Stomach smooth muscle (tissue), 2 donors: ENCODE measurements around the gene IRAK3.

Source experiments
- H3K27ac ChIP-seq: one replicate; pipeline ENCODE4 v1.7.0; 2013; ENCODE audit warnings: mild to moderate bottlenecking, low read length, inconsistent platforms
- H3K27me3 ChIP-seq, 2 donors: one replicate each; pipeline ENCODE4 v1.7.0; 2013; ENCODE audit warnings: low read length in 2 of 2; ENCODE audit not compliant: insufficient read depth in 2 of 2, control insufficient read depth in 1 of 2
- H3K36me3 ChIP-seq, 2 donors: one replicate each; pipeline ENCODE4 v1.7.0; 2013; ENCODE audit warnings: low read length in 2 of 2; ENCODE audit not compliant: control insufficient read depth in 2 of 2, insufficient read depth in 2 of 2
- H3K4me1 ChIP-seq: one replicate; pipeline ENCODE4 v1.7.0; 2013; ENCODE audit warnings: low read length; ENCODE audit not compliant: control insufficient read depth, insufficient read depth
- H3K4me3 ChIP-seq, 2 donors: one replicate each; pipeline ENCODE4 v1.7.0; 2013; ENCODE audit warnings: low read length in 2 of 2
- H3K9ac ChIP-seq, 2 donors: one replicate each; pipeline ENCODE4 v1.7.0; 2013; ENCODE audit warnings: low read length in 2 of 2, mild to moderate bottlenecking in 1 of 2
- H3K9me3 ChIP-seq, 2 donors: one replicate each; pipeline ENCODE4 v1.7.0; 2013; ENCODE audit warnings: low read length in 2 of 2; ENCODE audit not compliant: control insufficient read depth in 2 of 2
- donor health status: healthy.
- donor health status: Pancreatic carcinoma.

The IRAK3 gene

DNA sequence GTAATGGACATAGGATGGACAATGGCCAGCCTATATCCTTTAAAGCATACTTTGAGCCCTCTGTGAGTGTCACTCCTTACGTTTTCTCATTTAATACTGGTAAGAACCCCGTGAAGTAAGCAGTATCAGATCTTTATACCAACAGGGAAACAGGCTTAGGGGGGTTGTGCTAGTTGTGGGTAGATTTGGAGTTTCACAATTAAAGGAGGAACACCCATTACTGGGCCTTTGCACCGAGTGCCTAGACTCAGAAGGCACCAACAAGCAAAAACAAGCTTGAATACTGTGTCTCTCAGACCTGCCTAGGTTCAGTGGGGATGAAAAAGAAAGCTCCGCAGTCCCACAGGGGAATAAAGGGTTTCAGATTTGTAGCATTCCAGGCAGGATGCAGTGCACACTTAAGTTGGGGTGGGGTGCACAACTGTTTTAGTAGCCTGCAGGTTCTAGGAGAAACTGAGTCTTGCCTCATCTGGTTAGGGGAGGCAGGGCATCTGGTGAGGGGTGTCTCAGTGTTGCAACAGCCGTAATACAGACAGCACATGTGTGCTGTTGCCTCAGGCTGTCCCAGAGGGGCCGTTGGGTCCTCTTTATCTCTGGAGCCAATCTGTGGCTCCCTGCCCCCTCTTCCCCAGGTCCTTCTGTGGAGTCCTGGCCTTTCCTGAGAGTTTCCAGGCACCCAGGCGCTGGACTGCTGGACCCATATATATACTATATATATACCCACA is 51.2 kb downstream of the IRAK3 start:
- Histone ChIP-seq H3K4me1 (no peaks in the 10 kb centered on the region), H3K27ac (no peak overlapping the region), H3K36me3 (no peaks in the 10 kb centered on the region)

GRCh38 chr12:66241061-66242043 is 52.3 kb downstream of the IRAK3 start:
- Histone ChIP-seq H3K36me3 (no peaks in the 10 kb centered on the region), H3K4me3 (no peak overlapping the region), H3K27ac (no peak overlapping the region), H3K27me3 (peaks cover 3 to 4% of the 10 kb centered on the region in 2 donors), H3K9ac (no peak overlapping the region), H3K4me1 (no peaks in the 10 kb centered on the region), H3K9me3 (no peaks in the 10 kb centered on the region)

More for the DNA sequence above, 51.2 kb downstream of the IRAK3 start:
- no peaks in the 10 kb centered on the region for H3K9me3 ChIP-seq
- peaks cover 3 to 4% of the 10 kb centered on the region in 2 donors for H3K27me3 ChIP-seq
- H3K4me3 ChIP-seq: no peak overlapping the region
- no peak overlapping the region for H3K9ac ChIP-seq

- Histone ChIP-seq H3K27ac (no peak overlapping the region), H3K9me3 (no peaks in the 10 kb centered on the region)
Observed at GRCh38 chr12:66242311-66242710, 53.3 kb downstream of the IRAK3 start.

DNA sequence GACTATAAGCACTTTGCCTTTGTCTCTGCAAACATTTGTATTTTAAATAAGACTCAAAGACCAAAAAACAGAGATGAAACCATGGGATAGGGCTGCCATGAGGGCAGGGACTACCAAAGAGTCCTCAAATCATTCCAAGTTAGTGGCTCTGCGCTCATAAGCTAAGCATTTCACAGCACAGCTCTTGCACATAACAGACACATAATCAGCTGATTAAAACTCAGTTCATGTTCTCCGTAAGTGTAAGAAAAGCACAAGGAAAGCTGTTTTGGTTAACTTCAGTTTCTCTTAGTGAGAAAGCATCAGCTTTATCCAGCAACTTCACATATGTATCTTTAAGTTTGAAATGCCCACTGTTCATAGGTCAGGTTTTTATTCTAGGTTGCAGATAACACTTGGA is 54.9 kb downstream of the IRAK3 start:
- Histone ChIP-seq H3K4me1 (no peaks in the 10 kb centered on the region), H3K4me3 (no peak overlapping the region), H3K27me3 (no peaks in the 10 kb centered on the region), H3K9ac (no peak overlapping the region), H3K9me3 (no peaks in the 10 kb centered on the region), H3K27ac (no peak overlapping the region), H3K36me3 (no peaks in the 10 kb centered on the region)

More at GRCh38 chr12:66242311-66242710, 53.3 kb downstream of the IRAK3 start:
- H3K36me3 ChIP-seq: no peaks in the 10 kb centered on the region
- H3K27me3 ChIP-seq: peaks cover 0 to 3% of the 10 kb centered on the region in 2 donors
- H3K9ac ChIP-seq: no peak overlapping the region
- no peaks in the 10 kb centered on the region for H3K4me1 ChIP-seq
- no peak overlapping the region for H3K4me3 ChIP-seq

DNA sequence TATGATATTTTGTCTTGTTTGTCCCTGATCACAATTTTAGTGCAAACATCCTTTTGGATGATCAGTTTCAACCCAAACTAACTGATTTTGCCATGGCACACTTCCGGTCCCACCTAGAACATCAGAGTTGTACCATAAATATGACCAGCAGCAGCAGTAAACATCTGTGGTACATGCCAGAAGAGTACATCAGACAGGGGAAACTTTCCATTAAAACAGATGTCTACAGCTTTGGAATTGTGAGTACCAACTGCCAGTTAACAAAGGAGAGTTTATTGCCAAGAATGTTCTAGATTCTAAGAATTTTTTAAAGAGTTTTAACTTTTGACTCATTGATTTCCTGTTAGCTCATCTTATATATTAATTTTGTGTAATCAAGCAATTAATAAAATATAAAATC is 55.4 kb downstream of the IRAK3 start:
- Histone ChIP-seq H3K27ac (no peak overlapping the region), H3K9ac (no peak overlapping the region), H3K27me3 (no peaks in the 10 kb centered on the region), H3K4me3 (no peak overlapping the region), H3K36me3 (no peaks in the 10 kb centered on the region), H3K4me1 (no peaks in the 10 kb centered on the region), H3K9me3 (no peaks in the 10 kb centered on the region)

GRCh38 chr12:66247741-66248140 is 58.7 kb downstream of the IRAK3 start:
- no peak overlapping the region for H3K9ac ChIP-seq
- no peaks in the 10 kb centered on the region for H3K36me3 ChIP-seq
- H3K27me3 ChIP-seq: no peaks in the 10 kb centered on the region
- no peak overlapping the region for H3K4me3 ChIP-seq
- H3K9me3 ChIP-seq: no peaks in the 10 kb centered on the region
- no peaks in the 10 kb centered on the region for H3K4me1 ChIP-seq
- no peak overlapping the region for H3K27ac ChIP-seq

GRCh38 chr12:66251049-66251448 is 62.0 kb downstream of the IRAK3 start:
- no peaks in the 10 kb centered on the region for H3K36me3 ChIP-seq
- H3K4me3 ChIP-seq: no peak overlapping the region
- H3K27me3 ChIP-seq: no peaks in the 10 kb centered on the region
- H3K4me1 ChIP-seq: no peaks in the 10 kb centered on the region
- no peaks in the 10 kb centered on the region for H3K9me3 ChIP-seq
- no peak overlapping the region for H3K27ac ChIP-seq
- no peak overlapping the region for H3K9ac ChIP-seq

DNA sequence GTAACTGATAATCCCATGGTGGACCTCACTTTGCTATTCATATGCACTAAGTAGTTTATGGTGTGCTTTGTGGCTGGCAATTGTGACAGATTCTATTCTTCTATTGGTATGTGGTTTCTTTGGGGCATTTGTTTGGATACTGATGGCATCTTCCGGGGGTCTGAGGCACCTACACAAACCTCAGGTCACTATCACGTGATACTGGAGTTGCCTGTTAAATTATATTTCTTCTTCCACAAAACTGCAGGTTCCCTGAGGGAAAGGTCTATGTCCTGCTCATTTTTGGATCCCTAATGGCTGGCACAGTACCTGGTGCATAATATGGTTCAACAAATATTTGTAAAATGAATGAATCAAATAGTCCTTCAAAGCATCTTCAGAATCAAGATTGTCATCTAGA is 63.8 kb downstream of the IRAK3 start:
- Histone ChIP-seq H3K9ac (no peak overlapping the region), H3K36me3 (no peaks in the 10 kb centered on the region), H3K27me3 (no peaks in the 10 kb centered on the region), H3K9me3 (no peaks in the 10 kb centered on the region), H3K4me3 (no peak overlapping the region), H3K4me1 (no peaks in the 10 kb centered on the region), H3K27ac (no peak overlapping the region)

DNA sequence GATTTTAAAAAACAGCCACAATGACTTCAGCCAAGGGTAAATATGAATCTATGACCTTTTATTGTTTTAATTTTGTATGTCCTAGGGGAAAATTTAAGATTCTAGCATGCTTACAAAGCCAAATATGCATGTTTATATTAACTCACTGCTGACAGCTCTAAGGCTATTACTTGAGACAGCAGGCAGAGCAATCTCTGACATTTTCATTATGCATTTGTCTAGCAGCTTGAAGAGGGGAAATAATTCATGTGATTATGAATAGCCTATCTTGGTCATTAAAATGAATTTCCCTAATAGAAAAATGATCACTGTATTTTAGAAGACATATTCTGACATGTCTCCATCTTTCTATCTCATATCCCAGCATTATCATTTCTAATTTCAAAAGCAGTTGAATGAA is 66.7 kb downstream of the IRAK3 start:
- Histone ChIP-seq H3K4me3 (no peak overlapping the region), H3K9me3 (no peaks in the 10 kb centered on the region), H3K27ac (no peak overlapping the region), H3K27me3 (no peaks in the 10 kb centered on the region), H3K36me3 (no peaks in the 10 kb centered on the region), H3K9ac (no peak overlapping the region), H3K4me1 (no peaks in the 10 kb centered on the region)

DNA sequence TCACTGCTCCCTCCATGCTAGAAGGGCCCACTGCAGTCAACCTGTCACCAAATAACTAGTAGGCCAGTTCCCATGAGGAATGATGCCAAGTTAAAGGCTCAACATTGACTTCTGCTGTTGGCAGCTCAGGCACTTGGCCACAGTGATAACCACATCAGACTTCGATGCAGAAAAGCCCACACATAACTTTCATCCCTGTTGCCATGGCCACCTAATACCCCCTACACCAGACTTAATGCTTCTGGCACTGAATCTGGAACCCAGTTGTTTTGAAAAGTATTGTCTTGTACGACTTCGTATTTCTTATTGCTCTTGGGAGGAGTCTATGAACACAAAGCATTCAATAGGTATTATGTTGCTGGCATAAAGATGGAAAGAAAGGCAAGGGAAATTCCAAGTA is 69.0 kb downstream of the IRAK3 start:
- H3K36me3 ChIP-seq: no peaks in the 10 kb centered on the region
- H3K9me3 ChIP-seq: no peaks in the 10 kb centered on the region
- H3K27me3 ChIP-seq: no peaks in the 10 kb centered on the region
- H3K4me1 ChIP-seq: no peaks in the 10 kb centered on the region
- no peak overlapping the region for H3K9ac ChIP-seq
- no peak overlapping the region for H3K27ac ChIP-seq
- H3K4me3 ChIP-seq: no peak overlapping the region
